Left hindlimb (tissue), 1 donor: ENCODE data around the gene QKI.

Source experiments
- DNase-seq: peaks from one replicate; pipeline ENCODE4 v3.0.0-alpha.2; 2018

The QKI gene

GRCh38 chr6:163491737-163492300, 77.3 kb downstream of the QKI start:
- no peak for DNase-seq

- no peak for DNase-seq
Measured at GRCh38 chr6:163494279-163494727, 79.8 kb downstream of the QKI start.

GRCh38 chr6:163496205-163496604, 81.7 kb downstream of the QKI start:
- no peak for DNase-seq

GRCh38 chr6:163500105-163500504, 85.6 kb downstream of the QKI start:
- DNase-seq, result no peak

- DNase-seq, result no peak
Measured at GRCh38 chr6:163501026-163501425, 86.5 kb downstream of the QKI start.

GRCh38 chr6:163501439-163501838, 86.9 kb downstream of the QKI start:
- no peak for DNase-seq

GRCh38 chr6:163504984-163505640, 90.6 kb downstream of the QKI start:
- no peak for DNase-seq

GRCh38 chr6:163507965-163508364, 93.4 kb downstream of the QKI start:
- no peak for DNase-seq

- DNase-seq, result no peak
Measured at GRCh38 chr6:163513003-163513402, 98.5 kb downstream of the QKI start.

- no peak for DNase-seq
Measured at GRCh38 chr6:163513570-163514166, 99.2 kb downstream of the QKI start.

- DNase-seq, result no peak
Measured at GRCh38 chr6:163516908-163517307, 102.4 kb downstream of the QKI start.

GRCh38 chr6:163520956-163521355, 106.4 kb downstream of the QKI start:
- no peak for DNase-seq

GRCh38 chr6:163522033-163522432, 107.5 kb downstream of the QKI start:
- DNase-seq, result no peak

- DNase-seq, result no peak
Measured at GRCh38 chr6:163525926-163526325, 111.4 kb downstream of the QKI start.

GRCh38 chr6:163526346-163526745, 111.8 kb downstream of the QKI start:
- DNase-seq, result no peak

GRCh38 chr6:163527291-163527690, 112.8 kb downstream of the QKI start:
- no peak for DNase-seq

GRCh38 chr6:163529605-163530004, 115.1 kb downstream of the QKI start:
- DNase-seq, result no peak

GRCh38 chr6:163530406-163530805, 115.9 kb downstream of the QKI start:
- DNase-seq, result no peak

GRCh38 chr6:163531122-163531521, 116.6 kb downstream of the QKI start:
- no peak for DNase-seq

GRCh38 chr6:163532526-163533078, 118.1 kb downstream of the QKI start:
- no peak for DNase-seq

- DNase-seq, result no peak
Measured at GRCh38 chr6:163533443-163533842, 118.9 kb downstream of the QKI start.

GRCh38 chr6:163536770-163537169, 122.3 kb downstream of the QKI start:
- DNase-seq, result no peak

GRCh38 chr6:163538331-163538730, 123.8 kb downstream of the QKI start:
- no peak for DNase-seq

- no peak for DNase-seq
Measured at GRCh38 chr6:163539101-163539762, 124.7 kb downstream of the QKI start.
